HG03196 (cell line): Measurements from ENCODE around the gene IZUMO1.
"Not testable (repeated sequence)": the region's sequence is repeated elsewhere in the genome, so short reads cannot be mapped to it uniquely, and the experiment has no call there.

Experiments used
- ATAC-seq: cut with Tn5 transposase; IDR thresholded peaks from one replicate; pipeline ENCODE4 v1.9.1; 2021; ENCODE audit not compliant: unreplicated experiment

The IZUMO1 gene

DNA sequence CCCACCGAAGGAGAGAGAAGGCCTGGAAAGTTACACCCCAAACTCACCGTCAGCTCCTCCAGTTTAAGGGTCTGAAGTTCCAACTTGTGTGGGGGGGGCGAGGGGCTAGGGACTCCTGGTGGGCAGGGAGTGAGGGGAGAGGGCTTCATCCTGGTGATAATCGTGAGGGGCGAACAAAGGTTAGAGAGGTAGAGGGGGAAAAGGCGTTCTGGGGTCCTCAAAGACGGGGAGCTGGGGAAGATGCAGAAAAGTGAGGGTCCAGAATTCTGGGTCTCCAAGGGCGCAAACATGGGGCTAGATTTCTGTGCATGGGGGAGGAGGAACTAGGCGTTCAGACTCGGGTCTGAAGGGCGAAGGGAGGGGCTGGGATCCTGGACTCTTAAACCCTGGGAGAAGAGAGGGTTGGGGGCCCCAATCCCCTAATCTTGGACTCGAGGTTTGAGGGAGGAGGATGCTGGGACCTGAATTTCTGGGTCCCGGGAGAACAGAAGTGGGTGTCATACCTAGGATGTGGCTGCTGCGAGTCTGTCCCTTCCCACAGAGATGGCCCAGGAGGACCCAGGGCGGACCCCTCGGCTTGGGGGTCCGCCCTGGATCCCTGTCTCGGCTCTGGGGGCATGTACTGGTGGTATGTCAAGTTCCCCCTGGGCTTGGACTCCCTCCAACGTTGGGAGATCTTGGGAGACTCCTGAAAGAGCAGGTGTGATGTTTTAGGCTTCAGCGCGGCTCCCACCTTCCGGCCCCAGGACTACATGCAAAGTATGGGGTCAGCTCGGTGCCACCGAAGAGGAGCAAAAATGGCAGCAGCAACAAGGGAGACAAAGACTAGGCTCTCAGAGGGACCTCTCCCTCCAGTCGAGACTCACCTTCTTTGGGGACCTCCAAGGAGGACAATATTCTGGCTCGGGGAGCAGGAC is 31.7 kb downstream of the IZUMO1 start:
- ATAC-seq: no peak

GRCh38 chr19:48713864-48714755 is 32.6 kb downstream of the IZUMO1 start:
- ATAC-seq: peak; percentile 87

DNA sequence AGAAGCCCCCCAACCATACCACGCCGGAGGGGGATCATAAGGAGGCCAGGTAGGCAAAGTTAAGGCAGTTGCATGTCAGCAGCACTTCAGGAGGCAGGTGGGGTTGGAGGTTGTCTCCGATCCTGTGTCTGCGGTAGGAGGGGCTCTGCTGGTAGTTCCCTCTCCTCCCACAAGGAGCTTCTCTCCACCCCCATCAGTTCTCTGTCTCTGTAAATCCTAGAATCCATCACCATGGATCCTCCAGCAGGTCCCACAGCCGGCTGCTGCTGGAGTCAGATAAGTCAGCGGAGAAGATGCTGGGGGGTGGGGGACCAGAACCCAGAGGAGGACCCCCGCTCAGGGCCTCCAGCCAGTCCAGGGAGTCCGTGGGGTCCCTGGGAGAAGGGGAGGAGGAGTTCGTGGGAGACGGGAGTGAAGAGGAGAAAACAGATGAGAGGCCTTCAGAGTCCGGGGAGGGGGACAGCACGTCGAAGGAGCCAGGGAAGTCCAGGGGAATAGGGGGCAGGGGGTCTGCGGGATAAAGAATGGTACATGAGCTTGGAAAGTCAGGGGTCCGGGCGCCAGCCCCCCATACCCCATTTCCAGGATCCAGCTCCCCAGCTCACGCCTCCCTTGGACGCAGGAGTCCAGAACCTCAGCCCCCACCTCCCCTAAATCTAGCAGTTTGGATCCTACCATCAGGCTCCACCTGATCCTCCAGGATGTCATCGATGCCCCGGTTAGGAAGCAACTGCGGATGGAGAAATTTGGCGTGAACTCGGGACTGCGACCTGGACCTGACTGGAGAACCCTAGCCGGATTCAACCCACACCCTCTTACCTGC is 33.5 kb downstream of the IZUMO1 start:
- ATAC-seq: no peak

DNA sequence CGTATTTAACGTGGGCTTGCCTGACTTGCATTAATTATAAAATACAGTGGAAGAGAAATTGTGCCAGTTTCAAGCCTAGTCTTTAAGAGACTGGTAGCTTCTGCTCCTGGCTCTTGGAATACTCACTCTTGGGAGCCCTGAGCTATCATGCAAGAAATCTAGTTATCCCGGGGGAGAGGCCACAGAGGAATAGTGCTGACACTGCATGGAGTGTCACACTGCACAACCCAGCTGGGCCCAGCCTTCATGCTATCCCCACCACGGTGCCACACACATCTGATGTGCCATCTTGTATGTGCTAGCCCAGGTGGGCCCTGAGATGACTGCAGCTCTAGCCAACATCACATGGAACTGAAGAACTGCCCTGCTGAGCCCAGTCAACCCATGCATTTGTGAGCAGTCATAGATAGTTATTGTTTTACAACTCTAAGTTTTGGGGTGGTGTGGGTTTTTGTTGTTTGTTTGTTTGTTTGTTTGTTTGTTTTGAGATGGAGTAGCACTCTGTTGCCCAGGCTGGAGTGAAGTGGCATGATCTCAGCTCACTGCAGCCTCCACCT is 35.5 kb downstream of the IZUMO1 start:
- no peak for ATAC-seq

GRCh38 chr19:48708471-48708870 is 38.2 kb downstream of the IZUMO1 start:
- ATAC-seq: no peak

GRCh38 chr19:48705431-48705830 is 41.3 kb downstream of the IZUMO1 start:
- no peak for ATAC-seq

GRCh38 chr19:48703316-48703715 is 43.4 kb downstream of the IZUMO1 start:
- ATAC-seq: no peak

GRCh38 chr19:48702701-48703100 is 44.0 kb downstream of the IZUMO1 start:
- ATAC-seq: no peak

- ATAC-seq: no peak
These were observed 48.7 kb downstream of the IZUMO1 start for GRCh38 chr19:48698046-48698445.

DNA sequence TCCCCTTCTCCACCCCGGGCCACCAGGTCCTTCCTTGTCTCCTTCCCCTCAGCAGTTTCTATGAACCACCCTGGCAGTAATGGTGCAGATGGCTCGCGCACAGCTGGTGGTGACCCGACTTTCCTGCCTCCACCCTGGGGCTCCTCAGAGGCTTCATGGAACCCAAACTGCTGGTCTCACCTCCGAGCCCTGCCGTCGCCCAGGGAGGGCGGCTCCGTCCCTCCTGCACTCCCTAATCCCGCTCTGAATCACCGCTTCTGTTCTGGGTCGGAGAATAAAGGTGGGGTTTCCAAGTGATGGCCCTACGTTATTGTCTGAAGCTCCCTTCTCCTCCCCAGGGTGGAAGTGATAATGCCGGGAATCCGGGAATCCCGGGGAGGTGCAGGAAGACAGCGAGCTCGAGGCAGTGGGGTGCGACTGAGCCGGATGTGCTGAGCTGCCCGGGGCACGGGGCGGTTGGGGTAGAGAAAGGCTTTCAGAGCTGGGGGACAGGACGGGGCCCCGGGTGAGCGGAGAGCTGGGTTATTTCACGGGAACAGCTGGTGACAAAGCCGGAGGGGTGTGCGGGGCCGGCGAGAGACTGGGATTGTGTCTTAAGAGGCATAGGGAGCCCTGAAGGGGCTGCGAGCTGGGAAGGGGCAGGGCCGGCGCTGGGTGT is 50.2 kb downstream of the IZUMO1 start:
- no peak for ATAC-seq

- no peak for ATAC-seq
These were observed 50.9 kb downstream of the IZUMO1 start, which contains the start of gene FUT2 for GRCh38 chr19:48695743-48696352. Gene FUT2, plus strand, starts transcription at chr19:48695971. Its CDS starts 6,986 bp downstream, at chr19:48702957.

DNA sequence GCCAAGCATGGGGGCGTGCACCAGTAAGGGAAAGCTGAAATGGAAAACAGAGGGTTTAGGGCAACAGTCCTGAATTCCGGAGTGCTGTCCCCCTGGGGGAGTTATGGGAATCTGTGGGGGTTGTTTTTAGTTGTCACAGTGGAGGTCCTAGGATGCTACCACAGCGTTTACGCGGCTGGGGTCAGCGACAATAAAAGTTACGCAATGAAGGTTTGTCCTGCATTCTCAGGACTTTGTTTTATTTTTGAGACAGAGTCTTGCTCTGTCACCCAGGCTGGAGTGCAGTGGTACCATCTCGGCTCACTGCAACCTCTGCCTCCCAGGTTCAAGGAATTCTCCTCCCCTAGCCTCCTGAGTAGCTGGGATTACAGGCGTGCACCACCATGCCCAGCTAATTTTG is 53.1 kb downstream of the IZUMO1 start:
- ATAC-seq: not testable (repeated sequence)
